HG03139 (cell line): ENCODE results near the gene IMPDH1.

ENCODE experiments used
- ATAC-seq: cut with Tn5 transposase; IDR thresholded peaks from one replicate; pipeline ENCODE4 v1.9.1; 2021; ENCODE audit not compliant: unreplicated experiment

IMPDH1 gene

DNA sequence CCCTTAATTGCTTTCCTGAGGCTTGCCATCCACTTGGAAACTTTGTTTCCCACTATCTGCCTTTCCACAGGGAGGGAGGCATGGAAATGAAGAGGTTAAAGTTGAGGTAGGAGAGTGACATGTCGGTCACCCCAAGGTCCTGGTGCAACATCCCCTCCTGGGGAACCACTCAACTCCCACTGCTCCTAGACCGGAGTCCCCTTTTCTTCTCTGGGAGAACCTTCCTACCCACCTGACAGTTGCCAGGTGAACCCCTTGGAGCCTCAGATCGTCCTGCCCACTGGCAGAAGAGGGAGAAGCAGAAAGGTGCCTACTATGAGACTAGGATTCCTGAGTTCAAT is 21.7 kb downstream of the IMPDH1 start:
- no peak for ATAC-seq

DNA sequence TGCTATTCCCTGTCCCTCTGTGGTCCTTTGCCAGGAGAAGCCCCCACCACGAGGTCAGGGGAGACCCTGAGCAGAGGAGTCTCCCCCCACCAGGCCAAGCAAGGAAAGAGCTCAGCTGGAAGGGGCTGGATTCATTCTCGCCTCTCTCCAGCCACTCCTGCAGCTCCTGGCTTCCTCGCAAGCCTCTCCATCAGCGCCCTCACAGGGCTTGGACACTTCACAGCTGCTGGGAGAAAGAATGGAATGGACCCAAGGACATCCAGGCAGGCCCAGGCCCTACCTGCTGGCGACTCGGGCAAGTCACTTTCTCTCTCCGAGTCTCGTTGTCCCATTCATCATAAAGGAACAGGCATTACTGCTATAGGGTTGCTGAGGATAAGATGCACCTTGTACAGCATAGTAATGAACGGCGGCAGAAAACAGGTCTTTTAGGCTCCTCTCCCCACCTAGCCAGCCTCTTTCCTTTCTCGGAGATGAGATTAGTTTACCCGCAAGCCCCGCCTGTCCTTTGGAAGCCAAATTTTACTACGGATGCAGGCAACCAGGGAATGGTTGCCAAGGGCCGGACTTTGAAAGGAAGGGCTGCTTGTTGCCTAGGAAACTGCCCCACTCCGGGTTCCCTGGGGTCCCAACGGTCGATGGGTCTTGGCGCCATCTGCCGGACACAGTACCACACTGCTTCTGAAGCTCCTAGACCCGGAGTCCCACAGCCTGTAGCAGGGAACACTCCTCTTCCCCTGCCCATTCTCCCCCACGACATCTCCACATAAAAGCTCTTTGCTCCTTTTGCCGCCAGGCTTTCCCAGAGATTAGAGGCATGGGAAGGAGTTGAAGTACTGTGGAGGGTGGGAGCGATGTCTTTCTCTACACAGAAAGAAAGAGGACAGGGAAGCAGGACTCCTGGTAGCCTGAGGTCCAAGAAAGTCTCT is 22.3 kb downstream of the IMPDH1 start:
- peak; percentile 73 for ATAC-seq

DNA sequence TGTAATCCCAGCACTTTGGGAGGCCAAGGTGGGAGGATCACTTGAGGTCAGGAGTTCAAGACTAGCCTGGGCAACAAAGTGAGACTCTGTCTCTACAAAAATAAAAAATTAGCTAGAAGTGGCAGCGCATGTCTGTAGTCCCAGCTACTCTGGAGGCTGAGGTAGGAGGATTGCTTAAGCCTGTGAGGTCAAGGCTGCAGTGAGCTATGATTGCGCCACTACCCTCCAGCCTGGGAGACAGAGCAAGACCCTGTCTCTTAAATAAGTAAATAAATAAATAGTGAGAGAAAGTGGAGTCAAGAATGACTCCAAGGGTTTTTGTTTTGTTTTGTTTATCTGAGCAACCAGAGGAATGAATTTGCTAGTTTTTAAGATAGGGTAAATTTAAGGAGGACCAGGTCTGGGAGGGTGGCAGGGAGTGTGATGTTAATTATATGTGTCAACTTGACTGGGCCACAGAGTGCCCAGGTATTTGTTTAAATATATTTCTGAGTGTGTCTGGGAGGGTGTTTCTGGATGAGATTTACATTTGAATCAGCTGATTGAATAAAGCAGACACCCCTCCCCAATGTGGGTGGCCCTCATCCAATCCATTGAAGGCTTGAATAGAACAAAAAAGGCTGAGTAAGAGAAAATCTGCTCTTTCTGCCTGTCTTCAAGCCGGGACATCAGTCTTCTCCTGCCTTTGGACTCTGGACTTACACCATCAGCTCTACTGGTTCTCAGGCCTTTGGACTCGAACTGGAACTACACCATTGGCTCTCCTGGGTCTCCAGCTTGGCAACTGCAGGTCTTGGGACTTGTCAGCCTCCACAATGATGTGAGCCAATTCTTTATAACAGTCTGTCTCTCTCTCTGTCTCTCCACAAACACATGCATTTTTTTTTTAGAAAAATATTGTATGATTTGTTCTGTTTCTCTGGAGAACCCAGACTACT is 23.5 kb downstream of the IMPDH1 start:
- no peak for ATAC-seq

DNA sequence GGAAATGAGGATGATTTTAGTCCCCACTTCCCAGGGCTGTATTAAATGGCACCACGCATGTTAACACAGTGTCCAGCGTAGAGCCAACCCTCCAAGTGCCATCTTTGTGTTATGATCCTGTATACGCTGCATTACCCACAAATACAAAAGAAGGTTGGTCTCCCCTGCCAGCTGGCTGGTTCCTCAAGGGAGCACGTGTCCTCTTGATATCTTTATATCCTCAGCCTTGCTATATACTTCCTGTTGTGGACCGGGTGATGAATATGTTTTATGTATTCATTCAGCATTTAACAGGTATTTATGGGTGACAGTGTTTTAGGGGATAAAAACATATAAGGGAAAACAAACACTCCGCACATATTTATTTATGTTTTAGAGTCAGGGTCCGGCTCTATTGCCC is 25.1 kb downstream of the IMPDH1 start:
- no peak for ATAC-seq

DNA sequence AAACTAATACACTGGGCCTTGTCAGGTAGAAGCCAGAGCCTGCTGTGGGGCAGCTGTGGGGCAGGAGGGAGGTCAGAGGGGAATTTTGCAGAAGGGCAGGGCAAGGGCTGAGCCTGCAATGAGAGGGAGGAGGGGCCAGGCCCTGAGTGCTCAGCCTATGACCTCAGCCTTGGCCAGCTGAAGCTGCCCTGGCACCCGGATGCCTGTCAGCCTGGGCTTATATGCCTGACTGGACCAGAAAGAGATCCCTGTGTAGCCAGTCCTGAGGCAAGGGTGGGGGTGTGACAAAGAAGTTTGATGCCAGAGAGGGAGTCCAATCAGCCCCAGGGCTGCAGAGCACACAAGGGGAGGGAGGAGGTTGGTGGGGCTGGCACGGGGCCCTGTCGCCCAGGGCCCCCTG is 26.0 kb downstream of the IMPDH1 start:
- no peak for ATAC-seq

DNA sequence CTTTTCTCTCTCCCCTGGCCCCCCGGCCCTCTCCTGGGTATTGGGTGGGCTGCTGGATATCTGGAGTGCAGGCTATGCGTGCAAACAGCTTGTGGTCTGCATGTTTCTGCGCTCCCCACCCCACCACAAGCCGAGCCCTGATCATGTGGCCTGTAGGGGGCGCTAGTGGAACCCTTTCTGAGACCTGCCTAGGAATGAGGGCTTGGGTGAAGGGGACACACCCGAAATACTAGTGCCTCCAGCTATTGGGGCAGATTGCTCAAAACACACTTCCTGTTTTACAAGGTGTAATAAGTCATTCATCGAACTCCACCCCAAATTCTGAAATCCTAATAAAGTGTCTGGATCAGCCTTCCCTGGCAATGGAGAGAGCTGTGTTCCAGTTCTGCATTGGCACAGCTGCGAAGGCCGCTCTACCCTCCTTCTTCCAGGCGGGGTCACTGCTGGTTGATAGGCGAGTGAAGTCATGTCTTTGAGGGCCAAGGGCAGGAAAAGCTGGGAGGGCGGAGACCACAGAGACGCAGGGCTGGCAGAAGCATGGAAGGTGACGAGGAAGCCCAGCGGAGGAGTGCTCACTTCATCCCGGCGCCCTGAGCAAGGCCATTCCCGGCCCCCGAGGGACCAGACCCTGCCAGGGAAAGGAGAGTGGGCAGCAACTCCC is 28.5 kb downstream of the IMPDH1 start:
- no peak for ATAC-seq

DNA sequence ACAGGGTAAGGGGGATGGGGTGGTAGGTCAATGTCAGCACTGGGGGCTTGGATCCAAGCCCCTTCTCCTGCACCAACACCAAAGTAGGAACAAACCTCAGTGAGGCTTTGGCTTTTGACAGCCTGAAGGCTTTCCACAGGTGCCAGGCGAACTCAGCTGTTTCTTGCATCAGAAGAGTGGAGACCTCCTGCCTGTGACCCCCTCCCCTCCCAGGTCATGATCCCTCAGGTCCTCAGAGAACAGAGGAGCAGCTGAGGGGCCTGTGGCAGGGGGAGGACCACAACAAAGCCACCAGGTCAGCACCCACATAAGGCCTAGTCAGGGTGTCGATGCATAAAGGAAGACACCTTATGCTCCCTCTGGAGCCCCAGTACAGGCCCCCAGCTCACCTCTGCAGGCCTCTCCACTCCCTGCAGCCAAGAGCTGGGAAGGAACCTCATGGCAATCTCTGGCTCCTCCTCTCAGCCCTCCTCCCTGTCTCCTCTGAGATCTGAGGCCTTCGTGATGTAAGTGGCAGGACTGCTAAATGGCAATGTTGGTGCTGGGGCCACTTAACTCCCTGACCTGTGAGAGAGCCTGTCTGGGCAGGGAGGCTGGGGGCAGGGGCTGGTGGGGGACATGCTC is 29.2 kb downstream of the IMPDH1 start:
- no peak for ATAC-seq

DNA sequence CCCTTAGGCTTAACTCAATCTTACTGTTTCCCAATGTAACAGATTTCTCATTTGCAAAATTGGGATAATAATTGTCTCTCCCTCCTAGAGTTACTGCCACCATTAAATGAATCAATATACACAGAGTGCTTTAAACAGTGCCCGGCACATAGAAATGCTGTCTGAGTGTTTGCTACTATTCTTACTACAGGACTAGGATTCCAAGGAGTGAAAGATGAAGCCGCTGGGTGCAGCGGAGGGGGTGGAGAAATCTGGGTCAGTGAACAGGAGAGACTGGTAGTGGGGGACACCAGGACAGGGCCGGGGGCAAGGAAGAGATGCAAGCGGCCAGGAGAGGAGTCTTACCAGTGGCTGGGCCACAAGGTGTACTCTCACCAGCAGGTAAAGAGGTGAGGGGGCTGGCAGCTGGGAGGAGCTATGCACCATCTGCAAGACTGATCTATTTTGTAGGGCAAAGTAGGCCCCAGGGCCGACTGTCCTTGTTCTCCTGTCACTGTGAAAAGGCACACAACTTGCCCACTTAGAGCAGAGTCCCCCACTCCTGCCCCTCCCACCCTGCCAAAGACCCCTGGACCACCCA is 29.8 kb downstream of the IMPDH1 start:
- no peak for ATAC-seq

DNA sequence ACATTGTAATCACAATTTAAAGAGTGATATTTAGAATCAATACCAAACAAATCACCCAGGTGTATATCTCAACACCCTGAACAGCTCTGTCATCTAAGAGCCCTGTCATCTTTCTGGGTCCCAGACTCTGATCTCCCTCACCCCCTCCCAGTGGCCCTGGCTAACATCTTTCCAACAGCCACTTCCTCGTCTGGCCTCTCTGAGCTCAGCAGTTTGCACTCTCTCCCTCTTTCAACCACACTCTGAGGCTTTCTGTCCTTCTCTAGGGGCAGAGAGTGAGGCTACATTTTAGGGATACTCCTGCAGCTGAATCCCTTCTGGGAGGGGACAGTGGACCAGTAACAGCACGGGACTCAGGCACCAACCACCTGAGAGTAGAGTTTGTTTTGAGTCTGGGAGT is 31.1 kb downstream of the IMPDH1 start:
- no peak for ATAC-seq

DNA sequence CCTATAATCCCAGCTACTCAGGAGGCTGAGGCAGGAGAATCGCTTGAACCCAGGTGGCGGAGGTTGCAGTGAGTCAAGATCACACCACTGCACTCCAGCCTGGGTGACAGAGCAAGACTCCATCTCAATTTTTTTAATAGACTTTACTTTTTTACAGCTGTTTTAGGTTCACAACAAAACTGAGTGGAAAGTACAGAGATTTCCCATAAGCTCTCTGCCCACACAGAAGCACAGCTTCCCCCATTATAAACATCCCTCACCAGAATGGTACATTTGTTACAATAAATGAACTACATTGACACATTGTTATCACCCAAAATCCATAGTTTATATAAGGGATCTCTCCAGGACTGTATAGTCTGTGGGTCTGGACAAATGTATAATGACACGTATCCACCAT is 33.7 kb downstream of the IMPDH1 start:
- no peak for ATAC-seq

DNA sequence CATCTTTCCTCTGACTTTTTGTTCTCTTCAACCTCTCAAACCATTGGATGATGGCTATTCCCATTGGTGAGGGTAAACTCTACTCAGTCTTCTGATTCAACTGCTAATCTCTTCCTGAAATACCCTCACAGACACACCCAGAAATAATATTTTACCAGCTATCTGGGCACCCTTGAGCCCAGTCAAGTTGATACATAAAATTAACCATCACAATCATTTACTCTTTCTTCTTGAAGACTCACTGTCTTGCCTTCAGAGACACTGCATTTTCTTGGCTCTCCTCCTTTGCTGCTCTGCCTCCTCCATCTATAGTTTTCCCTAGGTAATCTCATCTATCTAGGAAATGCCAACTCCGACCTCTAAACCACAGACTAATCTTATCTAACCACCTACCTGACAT is 35.7 kb downstream of the IMPDH1 start:
- no peak for ATAC-seq

DNA sequence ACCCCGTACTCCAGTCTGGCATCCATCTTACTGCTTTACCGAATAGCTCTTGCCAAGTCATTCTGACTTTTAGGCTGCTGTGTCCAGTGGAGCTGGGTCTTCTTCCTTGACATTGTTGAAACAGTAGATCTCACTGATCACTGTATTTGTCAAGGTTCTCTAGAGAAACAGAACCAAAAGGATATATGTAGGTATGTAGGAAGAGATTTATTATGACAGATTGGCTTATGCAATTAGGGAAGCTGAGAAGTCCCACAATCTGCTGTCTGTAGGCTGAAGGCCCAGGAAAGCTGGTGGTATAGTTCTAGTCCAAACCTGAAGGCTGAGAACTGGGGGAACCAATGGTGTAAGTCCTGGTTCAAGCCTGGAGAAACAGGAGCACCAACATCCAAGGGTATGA is 36.2 kb downstream of the IMPDH1 start:
- ATAC-seq: no peak

DNA sequence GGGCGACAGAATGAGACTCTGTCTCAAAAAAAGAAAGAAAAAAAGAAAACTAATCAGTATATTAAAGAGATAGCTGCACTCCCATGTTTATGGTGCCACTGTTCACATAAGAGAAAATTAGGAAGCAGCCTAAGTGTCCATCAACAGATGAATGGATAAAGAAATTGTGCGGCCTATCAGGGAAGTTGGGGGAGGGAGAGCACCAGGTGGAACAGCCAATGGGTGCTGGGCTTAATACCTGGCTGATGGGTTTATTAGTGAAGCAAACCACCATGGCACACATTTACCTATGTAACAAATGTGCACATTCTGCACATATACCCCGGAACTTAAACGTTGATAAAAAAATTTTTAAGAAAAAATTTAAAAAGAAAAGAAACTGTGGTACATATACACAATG is 39.3 kb downstream of the IMPDH1 start:
- ATAC-seq: no peak

DNA sequence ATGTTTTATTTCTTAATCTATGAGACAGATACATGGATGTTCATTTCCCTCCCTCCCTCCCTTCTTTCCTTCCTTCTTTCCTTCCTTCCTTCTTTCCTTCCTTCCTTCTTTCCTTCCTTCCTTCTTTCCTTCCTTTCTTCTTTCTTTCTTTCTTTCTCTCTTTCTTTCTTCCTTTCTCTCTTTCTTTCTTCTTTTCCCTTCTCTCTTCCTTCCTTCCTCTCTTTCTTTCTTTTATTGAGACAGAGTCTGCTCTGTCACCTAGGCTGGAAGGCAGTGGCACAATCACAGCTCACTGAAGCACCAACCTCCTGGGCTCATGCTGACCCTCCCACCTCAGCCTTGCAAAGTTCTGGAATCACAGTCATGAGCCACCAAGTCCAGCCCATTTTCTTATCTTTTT is 42.8 kb downstream of the IMPDH1 start:
- ATAC-seq: no peak

DNA sequence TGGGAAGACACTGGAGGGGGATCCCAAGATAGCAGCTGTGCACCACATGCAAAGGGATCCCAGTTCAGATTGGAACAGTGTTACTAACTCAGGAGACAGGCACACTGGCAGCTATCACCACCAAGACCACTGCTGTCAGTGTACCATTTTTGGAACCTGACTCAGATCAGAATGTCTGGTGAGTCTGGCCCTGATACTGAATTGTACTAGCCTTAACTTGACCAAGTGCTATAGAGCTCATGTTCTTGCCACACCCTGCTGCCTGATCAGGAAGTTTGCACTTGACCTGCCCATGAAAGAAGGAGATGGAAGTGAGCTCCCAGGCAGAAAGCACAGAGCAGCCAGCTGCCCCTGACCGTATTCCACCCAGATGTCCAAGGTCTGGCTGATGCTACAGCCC is 43.5 kb downstream of the IMPDH1 start:
- ATAC-seq: no peak

DNA sequence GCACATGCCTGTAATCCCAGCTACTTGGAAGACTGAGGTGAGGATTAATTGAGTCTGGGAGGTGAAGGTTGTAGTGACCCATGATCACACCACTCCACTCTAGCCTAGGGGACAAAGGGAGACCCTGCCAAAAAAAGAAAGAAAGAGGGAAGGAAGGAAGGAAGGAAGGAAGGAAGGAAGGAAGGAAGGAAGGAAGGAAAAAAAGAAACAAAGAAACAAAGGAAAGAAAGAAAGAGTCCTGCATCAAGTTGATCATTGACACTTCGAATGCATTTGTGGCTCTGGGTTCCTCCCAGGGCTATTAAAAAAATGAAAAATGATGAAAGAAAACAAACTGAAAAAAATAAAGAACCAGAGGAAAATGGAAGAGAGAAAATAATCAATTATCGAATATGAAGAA is 44.4 kb downstream of the IMPDH1 start:
- ATAC-seq: no peak

DNA sequence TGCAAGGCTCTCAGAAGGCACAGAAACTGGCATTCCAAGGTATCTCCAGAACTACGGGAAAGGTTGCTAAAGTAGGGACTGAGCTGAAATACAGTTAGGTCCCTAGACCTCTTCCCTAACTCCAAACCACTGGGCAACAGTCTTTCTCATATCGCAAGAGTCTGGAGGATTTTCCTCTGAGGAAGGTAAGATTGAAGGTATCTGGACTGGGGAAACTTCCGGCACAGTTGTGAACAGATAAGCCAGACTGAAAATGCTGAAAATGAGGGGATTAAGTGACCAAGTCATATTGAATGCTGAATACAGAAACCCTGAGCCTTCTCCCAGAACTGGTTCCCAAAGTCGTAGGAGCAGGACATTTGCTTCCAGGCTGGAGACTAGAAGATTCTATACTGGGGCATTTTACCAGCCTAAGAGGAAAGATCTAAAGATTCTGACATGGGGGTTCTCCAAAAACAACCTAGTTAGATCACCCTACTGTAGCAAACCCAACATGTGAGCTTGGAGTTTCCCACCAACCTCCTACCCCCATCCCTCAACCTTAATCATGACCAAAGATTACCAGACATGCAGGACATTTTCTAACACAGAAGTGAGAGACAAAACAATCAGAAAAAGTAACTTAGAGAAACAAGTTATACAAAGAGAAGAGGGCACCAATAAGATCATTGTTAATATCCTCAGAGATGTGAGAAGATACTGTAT is 45.5 kb downstream of the IMPDH1 start:
- no peak for ATAC-seq

DNA sequence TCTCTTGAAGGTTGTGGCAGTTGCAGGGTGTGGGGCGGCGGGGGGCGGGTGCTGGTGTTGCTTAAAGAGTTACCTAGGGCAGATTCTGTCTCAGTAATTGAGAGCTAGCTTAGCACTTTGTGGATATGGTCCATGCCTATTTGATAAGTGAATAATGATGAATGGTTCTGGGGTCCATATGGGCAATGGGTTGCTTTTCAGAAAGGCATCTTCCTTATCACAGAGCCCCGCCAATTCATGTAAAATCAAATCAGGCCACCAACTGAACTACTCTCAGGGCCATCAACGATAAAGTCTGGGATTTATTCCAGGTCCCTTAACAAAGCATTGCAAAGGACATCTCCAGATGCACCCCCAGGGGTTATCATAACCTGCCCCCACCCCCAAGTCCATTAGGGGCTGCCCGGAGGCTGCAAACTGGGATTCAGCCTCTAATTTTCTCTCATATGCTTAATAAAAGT is 46.5 kb downstream of the IMPDH1 start:
- ATAC-seq: no peak

DNA sequence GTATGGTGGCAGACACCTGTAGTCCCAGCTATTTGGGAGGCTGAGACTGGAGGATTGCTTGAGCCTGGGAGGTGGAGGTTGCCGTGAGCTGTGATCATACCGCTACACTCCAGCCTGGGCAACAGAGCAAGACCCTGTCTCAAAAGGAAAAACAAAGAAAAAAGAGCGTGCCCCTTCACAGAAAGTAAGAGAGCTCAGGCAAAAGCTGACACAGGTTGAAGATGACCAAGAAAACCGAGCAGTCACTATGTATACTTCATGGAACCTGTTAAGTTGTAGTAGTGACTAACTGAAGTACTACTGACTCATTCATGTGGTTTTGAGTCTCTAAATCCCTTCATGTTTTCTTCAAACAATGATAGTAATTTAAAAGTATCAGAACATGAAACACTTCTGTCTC is 47.1 kb downstream of the IMPDH1 start:
- no peak for ATAC-seq
